ENCODE data around the gene MOV10L1.

GRCh38 chr22:50089231-50089630, 575 bp upstream of the MOV10L1 start:
- no peak for TF ChIP-seq POLR2A (IDR thresholded peaks at IDR 0.05)
- no peak for TF ChIP-seq CTCF (IDR thresholded peaks at IDR 0.05 in 8 of 11, conservative IDR thresholded peaks at IDR 0.05 in 3 of 11)
- no peak for TF ChIP-seq POLR2AphosphoS5 (IDR thresholded peaks at IDR 0.05)

Data from spleen (tissue), 7 donors.